ENCODE results near the gene THSD7A. TPM values are rescaled to one million over a fixed set of nuclear protein-coding genes. Genes with fewer than 3 reads are reported as not detected.

THSD7A gene
- total and polyA plus RNA-seq, 9 of the 15 experiments (the other 6 are each of a cell fraction or from before 2014, with no cell fraction given), result 0.01 to 0.02 TPM; not detected in 7

DNA sequence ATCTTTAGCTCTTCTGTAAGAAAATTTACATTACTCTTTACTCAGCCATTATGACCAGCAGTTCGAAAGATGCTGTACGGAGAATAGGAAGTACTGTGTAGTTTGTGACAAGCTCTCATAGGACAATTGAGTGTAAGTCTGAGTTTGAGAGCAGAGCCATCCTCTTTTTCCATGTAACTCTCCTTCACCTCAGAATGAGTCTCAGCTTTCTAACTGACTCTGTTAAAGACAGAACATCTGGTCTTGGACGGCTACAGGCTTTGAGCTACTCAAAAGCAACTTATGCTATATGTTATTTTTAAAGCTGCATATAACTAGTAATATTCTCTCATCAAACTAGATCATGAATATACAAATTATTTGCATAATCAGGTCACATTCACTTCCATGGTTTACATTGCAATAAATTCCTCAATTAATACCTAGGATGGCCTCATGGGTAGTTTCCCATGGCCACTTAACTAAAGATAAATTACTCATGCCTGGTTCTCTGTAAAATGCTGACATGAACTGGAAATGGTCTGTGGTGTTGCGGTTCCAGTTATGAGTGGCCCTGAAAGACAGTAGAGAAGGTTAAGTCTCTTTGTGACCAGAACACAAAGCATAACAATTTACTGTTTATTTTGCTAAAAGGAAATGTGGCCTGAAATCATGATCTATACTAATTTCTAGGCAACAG, 499.7 kb downstream of the THSD7A start (continued):
- TF ChIP-seq, protein P1, sequence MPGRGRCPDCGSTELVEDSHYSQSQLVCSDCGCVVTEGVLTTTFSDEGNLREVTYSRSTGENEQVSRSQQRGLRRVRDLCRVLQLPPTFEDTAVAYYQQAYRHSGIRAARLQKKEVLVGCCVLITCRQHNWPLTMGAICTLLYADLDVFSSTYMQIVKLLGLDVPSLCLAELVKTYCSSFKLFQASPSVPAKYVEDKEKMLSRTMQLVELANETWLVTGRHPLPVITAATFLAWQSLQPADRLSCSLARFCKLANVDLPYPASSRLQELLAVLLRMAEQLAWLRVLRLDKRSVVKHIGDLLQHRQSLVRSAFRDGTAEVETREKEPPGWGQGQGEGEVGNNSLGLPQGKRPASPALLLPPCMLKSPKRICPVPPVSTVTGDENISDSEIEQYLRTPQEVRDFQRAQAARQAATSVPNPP (IDR thresholded peaks at IDR 0.05; ENCODE audit: borderline replicate concordance, insufficient read depth, insufficient read length), result no peak
- TF ChIP-seq, protein P2, sequence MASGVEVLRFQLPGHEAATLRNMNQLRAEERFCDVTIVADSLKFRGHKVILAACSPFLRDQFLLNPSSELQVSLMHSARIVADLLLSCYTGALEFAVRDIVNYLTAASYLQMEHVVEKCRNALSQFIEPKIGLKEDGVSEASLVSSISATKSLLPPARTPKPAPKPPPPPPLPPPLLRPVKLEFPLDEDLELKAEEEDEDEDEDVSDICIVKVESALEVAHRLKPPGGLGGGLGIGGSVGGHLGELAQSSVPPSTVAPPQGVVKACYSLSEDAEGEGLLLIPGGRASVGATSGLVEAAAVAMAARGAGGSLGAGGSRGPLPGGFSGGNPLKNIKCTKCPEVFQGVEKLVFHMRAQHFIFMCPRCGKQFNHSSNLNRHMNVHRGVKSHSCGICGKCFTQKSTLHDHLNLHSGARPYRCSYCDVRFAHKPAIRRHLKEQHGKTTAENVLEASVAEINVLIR (CRISPR knock-in tag; IDR thresholded peaks at IDR 0.05), result no peak
- TF ChIP-seq CBX3 (IDR thresholded peaks at IDR 0.05; ENCODE audit: borderline replicate concordance in 1 of 2, low read length in 2 of 2), result no peak

DNA sequence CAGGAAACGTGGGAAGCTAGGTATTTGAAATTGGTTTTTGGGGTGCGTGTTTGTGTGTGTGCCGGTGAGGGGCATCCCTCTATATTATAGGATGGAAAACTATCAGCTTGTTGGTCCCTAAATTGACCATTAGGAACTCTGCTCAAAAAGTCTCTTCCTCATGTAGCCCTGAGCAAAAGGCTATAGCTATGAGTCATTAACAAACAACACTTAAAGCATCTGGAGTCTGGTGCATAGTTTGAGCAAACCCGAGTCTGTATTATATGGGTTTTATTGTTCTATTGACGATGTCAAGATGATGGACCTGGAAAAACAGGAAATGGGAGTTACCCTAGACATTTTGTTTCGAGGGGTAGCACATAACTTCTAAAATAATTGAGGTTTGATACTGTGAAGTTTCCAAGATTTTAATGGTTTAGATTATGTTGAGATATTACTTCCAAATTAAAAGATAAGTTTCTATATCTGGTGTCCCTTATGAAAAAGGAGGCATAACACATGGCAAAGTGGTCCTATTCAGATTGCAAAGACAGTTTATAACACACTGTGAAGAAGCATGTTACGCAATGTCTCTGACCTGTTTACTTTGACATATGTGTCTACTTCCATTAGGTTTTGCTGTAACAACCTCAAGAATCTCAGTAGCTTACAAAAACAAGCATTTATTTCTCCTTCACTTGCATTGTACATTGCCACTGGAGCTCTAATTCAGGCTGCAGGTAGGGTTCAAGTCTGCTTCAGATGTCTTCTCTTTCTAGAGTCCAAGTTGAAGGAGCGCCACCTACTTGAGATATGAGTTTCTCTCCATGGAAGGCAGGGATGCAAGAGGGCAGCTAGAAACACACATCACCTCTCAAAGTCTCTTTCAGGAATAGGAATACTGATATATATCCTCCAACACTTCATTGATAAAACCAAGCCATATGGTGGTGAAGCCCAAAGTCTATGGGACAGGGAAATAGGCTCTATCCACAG, 500.6 kb downstream of the THSD7A start:
- Histone ChIP-seq H3K4me1 (replicated peaks in 1 of 2; ENCODE audit: control insufficient read depth in 2 of 2, insufficient read depth in 2 of 2, low read length in 2 of 2) (no peaks in the 10 kb centered on the region), H3K9me1 (ENCODE audit: control insufficient read depth, insufficient read depth, low read length) (no peaks in the 10 kb centered on the region), H3K36me3 (ENCODE audit: control insufficient read depth, insufficient read depth, low read length) (no peaks in the 10 kb centered on the region), H3K4me2 (ENCODE audit: insufficient read depth, low read length) (no peak overlapping the region), H2AFZ (ENCODE audit: low read depth, low read length) (no peak overlapping the region), H3K9ac (ENCODE audit: insufficient read depth in 1 of 2, low read depth in 2 of 2, low read length in 2 of 2) (no peak overlapping the region), H3K27ac (ENCODE audit: extremely low read depth, low read depth, low read length) (no peak overlapping the region), H3K4me3 (no peak overlapping the region), H3K27me3 (ENCODE audit: control insufficient read depth in 2 of 2, insufficient read depth in 2 of 2, low read length in 2 of 2) (peaks cover 0 to 2% of the 10 kb centered on the region in 2 experiments; a peak in 1 of 5 replicates), H4K20me1 (replicated peaks; ENCODE audit: control insufficient read depth, insufficient read depth, low read length) (no peaks in the 10 kb centered on the region), H3K79me2 (ENCODE audit: control insufficient read depth, insufficient read depth, low read length) (no peaks in the 10 kb centered on the region), H3K9me3 (replicated peaks; ENCODE audit: control insufficient read depth, insufficient read depth, low read depth, low read length) (no peaks in the 10 kb centered on the region)
- DNase-seq (ENCODE audit: extremely low read depth in 1 of 4, low spot score in 3 of 4) (no peak), ATAC-seq (no peak), FAIRE-seq (peak; percentile 32)
- no TSS peak for BruUV-seq (replicated peaks)
- TF ChIP-seq CEBPG (CRISPR knock-in tag; IDR thresholded peaks at IDR 0.05) (no peak), CEBPG (tag; conservative IDR thresholded peaks at IDR 0.05 in 1 of 2, IDR thresholded peaks at IDR 0.05 in 1 of 2) (peak; percentile 37 to 85; a peak in 3 of 4 replicates), ZC3H8 (IDR thresholded peaks at IDR 0.05) (no peak), CEBPB (tag; IDR thresholded peaks at IDR 0.05) (peak; percentile 90), RHOXF2B (CRISPR knock-in tag; conservative IDR thresholded peaks at IDR 0.05) (no peak), ARHGAP35 (IDR thresholded peaks at IDR 0.05; ENCODE audit: partially characterized antibody) (no peak), ZNF436 (CRISPR knock-in tag; IDR thresholded peaks at IDR 0.05) (no peak)
- TF ChIP-seq, protein P3, sequence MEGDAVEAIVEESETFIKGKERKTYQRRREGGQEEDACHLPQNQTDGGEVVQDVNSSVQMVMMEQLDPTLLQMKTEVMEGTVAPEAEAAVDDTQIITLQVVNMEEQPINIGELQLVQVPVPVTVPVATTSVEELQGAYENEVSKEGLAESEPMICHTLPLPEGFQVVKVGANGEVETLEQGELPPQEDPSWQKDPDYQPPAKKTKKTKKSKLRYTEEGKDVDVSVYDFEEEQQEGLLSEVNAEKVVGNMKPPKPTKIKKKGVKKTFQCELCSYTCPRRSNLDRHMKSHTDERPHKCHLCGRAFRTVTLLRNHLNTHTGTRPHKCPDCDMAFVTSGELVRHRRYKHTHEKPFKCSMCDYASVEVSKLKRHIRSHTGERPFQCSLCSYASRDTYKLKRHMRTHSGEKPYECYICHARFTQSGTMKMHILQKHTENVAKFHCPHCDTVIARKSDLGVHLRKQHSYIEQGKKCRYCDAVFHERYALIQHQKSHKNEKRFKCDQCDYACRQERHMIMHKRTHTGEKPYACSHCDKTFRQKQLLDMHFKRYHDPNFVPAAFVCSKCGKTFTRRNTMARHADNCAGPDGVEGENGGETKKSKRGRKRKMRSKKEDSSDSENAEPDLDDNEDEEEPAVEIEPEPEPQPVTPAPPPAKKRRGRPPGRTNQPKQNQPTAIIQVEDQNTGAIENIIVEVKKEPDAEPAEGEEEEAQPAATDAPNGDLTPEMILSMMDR (IDR thresholded peaks at IDR 0.05 in 2 of 3, conservative IDR thresholded peaks at IDR 0.05 in 1 of 3; ENCODE audit: insufficient read depth in 2 of 3, low read depth in 1 of 3, low read length in 3 of 3), result 0 out of 6 replicates have a peak, but pooled peaks of 2 of the 3 experiments have one; percentile 2 to 3
- POLR2A ChIA-PET, result interaction anchor here (0.6 kb wide), 2 partner anchors 679 to 1355 kb away, joined by 3 read pairs; no protein-coding TSS in a partner anchor
- 3% methylated on average over 8 of the region's 8 CpGs for WGBS (ENCODE audit: insufficient coverage, low coverage, missing lambda C conversion rate)
- in situ Hi-C loops (cut with MboI), result no loop called here
- CTCF ChIA-PET (ENCODE audit: low intra/inter-chr PET ratio), result no interaction called here
- intact Hi-C loops (cut with micrococcal nuclease), result no loop called here
